Measurements from ENCODE around the gene CNKSR2. TPM values are rescaled to one million over a fixed set of nuclear protein-coding genes. Genes with fewer than 3 reads are reported as not detected.
A peak's percentile ranks its signal among the peaks of the same experiment; 100 is the strongest.
"Not testable (repeated sequence)": the region's sequence is repeated elsewhere in the genome, so short reads cannot be mapped to it uniquely, and the experiment has no call there.

CNKSR2 gene
- total RNA-seq, 1 experiment from 2014 or later: 14.9 TPM

- no peak for DNase-seq (ENCODE audit: extremely low read depth, low read depth)
These were observed 62.8 kb downstream of the CNKSR2 start for GRCh38 chrX:21437036-21437435.

- DNase-seq (ENCODE audit: extremely low read depth, low read depth): no peak
These were observed 64.6 kb downstream of the CNKSR2 start for GRCh38 chrX:21438792-21439191.

- no peak for DNase-seq (ENCODE audit: extremely low read depth, low read depth)
These were observed 66.7 kb downstream of the CNKSR2 start for GRCh38 chrX:21440911-21441310.

GRCh38 chrX:21457718-21458117 is 83.5 kb downstream of the CNKSR2 start:
- no peak for DNase-seq (ENCODE audit: extremely low read depth, low read depth)

GRCh38 chrX:21469071-21469470 is 94.9 kb downstream of the CNKSR2 start:
- DNase-seq (ENCODE audit: extremely low read depth, low read depth): no peak

- DNase-seq (ENCODE audit: extremely low read depth, low read depth): no peak
These were observed 102.7 kb downstream of the CNKSR2 start for GRCh38 chrX:21476909-21477308.

GRCh38 chrX:21479695-21480270 is 105.6 kb downstream of the CNKSR2 start:
- peak; percentile 62 for DNase-seq (ENCODE audit: extremely low read depth, low read depth)

- no peak for DNase-seq (ENCODE audit: extremely low read depth, low read depth)
These were observed 107.5 kb downstream of the CNKSR2 start for GRCh38 chrX:21481761-21482160.

GRCh38 chrX:21484051-21484450 is 109.8 kb downstream of the CNKSR2 start:
- DNase-seq (ENCODE audit: extremely low read depth, low read depth): not testable (repeated sequence)

GRCh38 chrX:21487832-21488231 is 113.6 kb downstream of the CNKSR2 start:
- DNase-seq (ENCODE audit: extremely low read depth, low read depth): no peak

- no peak for DNase-seq (ENCODE audit: extremely low read depth, low read depth)
These were observed 116.1 kb downstream of the CNKSR2 start for GRCh38 chrX:21490341-21490740.

GRCh38 chrX:21493226-21493830 is 119.1 kb downstream of the CNKSR2 start:
- DNase-seq (ENCODE audit: extremely low read depth, low read depth): no peak

- no peak for DNase-seq (ENCODE audit: extremely low read depth, low read depth)
These were observed 129.4 kb downstream of the CNKSR2 start for GRCh38 chrX:21503593-21503992.

- no peak for DNase-seq (ENCODE audit: extremely low read depth, low read depth)
These were observed 135.7 kb downstream of the CNKSR2 start for GRCh38 chrX:21509912-21510311.

GRCh38 chrX:21524008-21524407 is 149.8 kb downstream of the CNKSR2 start:
- no peak for DNase-seq (ENCODE audit: extremely low read depth, low read depth)

- no peak for DNase-seq (ENCODE audit: extremely low read depth, low read depth)
These were observed 153.9 kb downstream of the CNKSR2 start for GRCh38 chrX:21528076-21528475.

GRCh38 chrX:21529771-21530170 is 155.6 kb downstream of the CNKSR2 start:
- DNase-seq (ENCODE audit: extremely low read depth, low read depth): no peak

GRCh38 chrX:21544642-21545041 is 170.4 kb downstream of the CNKSR2 start:
- not testable (repeated sequence) for DNase-seq (ENCODE audit: extremely low read depth, low read depth)

GRCh38 chrX:21559417-21559816 is 185.2 kb downstream of the CNKSR2 start:
- DNase-seq (ENCODE audit: extremely low read depth, low read depth): no peak

- DNase-seq (ENCODE audit: extremely low read depth, low read depth): no peak
These were observed 190.8 kb downstream of the CNKSR2 start for GRCh38 chrX:21565025-21565424.

- no peak for DNase-seq (ENCODE audit: extremely low read depth, low read depth)
These were observed 200.6 kb downstream of the CNKSR2 start for GRCh38 chrX:21574793-21575192.

- no peak for DNase-seq (ENCODE audit: extremely low read depth, low read depth)
These were observed 207.3 kb downstream of the CNKSR2 start for GRCh38 chrX:21581479-21581878.

GRCh38 chrX:21586001-21586400 is 211.8 kb downstream of the CNKSR2 start:
- DNase-seq (ENCODE audit: extremely low read depth, low read depth): no peak
